ENCODE measurements around the gene HLA-DRB1. TPM values are rescaled to one million over a fixed set of nuclear protein-coding genes. Genes with fewer than 3 reads are reported as not detected.

Gene HLA-DRB1
- total and polyA plus RNA-seq, 8 donors = 11.2 to 665 (median 23.1) TPM

DNA sequence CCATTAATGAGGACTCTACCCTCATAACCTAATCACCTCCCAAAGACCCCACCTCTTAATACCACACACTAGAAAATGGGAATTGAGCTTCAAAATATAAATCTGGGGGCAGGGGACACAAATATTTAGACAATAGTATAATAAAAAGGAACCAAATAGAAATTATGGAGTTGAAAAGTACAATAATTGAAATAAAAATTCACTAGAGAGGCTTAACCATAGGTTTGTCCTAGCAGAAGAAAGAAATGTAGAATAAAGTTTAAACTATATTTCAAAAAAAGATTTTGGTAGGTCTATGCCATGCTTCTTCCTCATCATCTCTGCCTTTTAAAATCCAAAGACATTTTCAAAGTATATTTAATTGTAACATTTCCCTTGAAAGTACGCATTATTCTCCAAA lies 28.1 kb upstream of the HLA-DRB1 start:
- no peak overlapping the region for H3K27ac ChIP-seq
- no peak overlapping the region for H3K4me3 ChIP-seq
- H3K9me3 ChIP-seq = peaks cover 0 to 5% of the 10 kb centered on the region in 2 donors
- TF ChIP-seq, protein P1, sequence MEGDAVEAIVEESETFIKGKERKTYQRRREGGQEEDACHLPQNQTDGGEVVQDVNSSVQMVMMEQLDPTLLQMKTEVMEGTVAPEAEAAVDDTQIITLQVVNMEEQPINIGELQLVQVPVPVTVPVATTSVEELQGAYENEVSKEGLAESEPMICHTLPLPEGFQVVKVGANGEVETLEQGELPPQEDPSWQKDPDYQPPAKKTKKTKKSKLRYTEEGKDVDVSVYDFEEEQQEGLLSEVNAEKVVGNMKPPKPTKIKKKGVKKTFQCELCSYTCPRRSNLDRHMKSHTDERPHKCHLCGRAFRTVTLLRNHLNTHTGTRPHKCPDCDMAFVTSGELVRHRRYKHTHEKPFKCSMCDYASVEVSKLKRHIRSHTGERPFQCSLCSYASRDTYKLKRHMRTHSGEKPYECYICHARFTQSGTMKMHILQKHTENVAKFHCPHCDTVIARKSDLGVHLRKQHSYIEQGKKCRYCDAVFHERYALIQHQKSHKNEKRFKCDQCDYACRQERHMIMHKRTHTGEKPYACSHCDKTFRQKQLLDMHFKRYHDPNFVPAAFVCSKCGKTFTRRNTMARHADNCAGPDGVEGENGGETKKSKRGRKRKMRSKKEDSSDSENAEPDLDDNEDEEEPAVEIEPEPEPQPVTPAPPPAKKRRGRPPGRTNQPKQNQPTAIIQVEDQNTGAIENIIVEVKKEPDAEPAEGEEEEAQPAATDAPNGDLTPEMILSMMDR (IDR thresholded peaks at IDR 0.05) = no peak
- no peaks in the 10 kb centered on the region for H3K27me3 ChIP-seq
- ATAC-seq (no peak), DNase-seq (no peak)
- H3K4me1 ChIP-seq = peaks cover 0 to 11% of the 10 kb centered on the region in 2 donors
- intact Hi-C loops (cut with DNase I) = no loop called here
- no peaks in the 10 kb centered on the region for H3K36me3 ChIP-seq

DNA sequence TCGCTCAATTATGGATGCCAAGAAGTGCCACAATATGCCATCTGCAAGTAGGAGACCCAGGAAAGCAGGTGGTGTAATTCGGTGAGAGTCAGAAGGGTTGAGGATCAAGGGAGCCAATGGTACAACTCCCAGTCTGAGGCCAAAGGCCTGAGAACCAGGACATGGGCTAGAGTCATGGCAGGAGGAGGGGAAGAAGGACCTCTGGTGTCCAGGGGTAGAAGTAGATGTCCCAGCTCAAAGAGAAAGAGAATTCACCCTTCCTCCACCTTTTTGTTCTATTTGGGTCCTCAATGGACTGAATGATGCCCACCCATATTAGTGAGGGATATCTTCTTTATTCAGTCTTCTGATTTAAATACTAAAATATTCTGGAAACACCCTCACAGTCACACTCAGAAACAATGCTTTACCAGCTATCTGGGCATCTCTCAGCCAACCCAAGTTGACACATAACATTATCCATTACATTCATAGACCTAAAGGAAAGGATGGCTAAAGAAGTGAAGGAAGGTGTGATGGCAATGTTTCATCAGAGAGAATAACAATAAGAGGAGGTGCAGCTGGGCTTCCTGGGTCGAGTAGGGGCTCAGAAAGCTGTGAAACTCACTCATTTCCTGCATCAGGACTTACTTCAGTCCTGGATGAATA lies 26.4 kb upstream of the HLA-DRB1 start:
- intact Hi-C loops (cut with DNase I) = no loop called here
- H3K4me1 ChIP-seq = no peaks in the 10 kb centered on the region
- no peaks in the 10 kb centered on the region for H3K27me3 ChIP-seq
- no peak overlapping the region for H3K4me3 ChIP-seq
- no peak for DNase-seq
- ATAC-seq = no peak
- TF ChIP-seq, protein P1 (IDR thresholded peaks at IDR 0.05) = no peak
- peaks cover 0 to 5% of the 10 kb centered on the region in 2 donors for H3K9me3 ChIP-seq
- H3K36me3 ChIP-seq = no peaks in the 10 kb centered on the region
- H3K27ac ChIP-seq = no peak overlapping the region

DNA sequence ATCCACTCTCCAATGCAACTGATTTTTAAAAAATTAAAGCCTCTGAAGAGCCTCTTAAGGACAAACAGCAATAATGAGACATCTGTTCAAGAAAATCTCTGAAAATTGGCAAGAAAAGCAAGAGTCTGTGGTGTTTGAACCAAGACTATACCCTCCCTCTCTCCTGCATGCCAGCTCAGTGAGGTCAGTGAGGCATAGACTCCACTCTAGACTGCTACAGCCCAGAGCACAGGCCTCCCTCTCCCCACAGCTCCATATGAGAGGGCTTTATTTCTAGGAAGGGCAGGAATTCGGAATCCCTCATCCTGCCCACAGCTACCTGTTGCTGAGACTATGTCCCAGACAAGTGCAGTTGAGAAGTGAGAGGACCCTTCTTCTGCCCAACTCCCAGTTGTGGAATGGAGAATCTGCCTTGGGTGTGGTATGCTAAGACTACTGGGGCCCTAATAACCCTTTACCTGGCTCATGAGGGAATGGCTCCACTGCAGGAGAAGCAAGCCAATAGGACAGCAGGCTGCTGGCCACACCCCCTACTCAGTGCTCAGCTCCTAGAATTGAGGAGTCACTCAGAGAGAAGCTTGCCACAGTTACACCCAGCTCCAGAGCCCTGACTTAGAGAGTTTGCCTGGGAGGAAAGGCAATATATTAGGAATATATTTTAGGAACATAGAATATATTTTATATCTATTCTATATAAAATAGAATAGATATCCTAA lies 24.9 kb upstream of the HLA-DRB1 start:
- peaks cover 0 to 9% of the 10 kb centered on the region in 2 donors for H3K4me1 ChIP-seq
- TF ChIP-seq, protein P1 (IDR thresholded peaks at IDR 0.05) = no peak
- DNase-seq (peak in 1 of 4 donors; percentile 40), ATAC-seq (peak; percentile 81)
- no peaks in the 10 kb centered on the region for H3K36me3 ChIP-seq
- H3K27ac ChIP-seq = no peak overlapping the region
- no peak overlapping the region for H3K4me3 ChIP-seq
- H3K9me3 ChIP-seq = peaks cover 0 to 5% of the 10 kb centered on the region in 2 donors
- no peaks in the 10 kb centered on the region for H3K27me3 ChIP-seq
- intact Hi-C loops (cut with DNase I) = no loop called here

DNA sequence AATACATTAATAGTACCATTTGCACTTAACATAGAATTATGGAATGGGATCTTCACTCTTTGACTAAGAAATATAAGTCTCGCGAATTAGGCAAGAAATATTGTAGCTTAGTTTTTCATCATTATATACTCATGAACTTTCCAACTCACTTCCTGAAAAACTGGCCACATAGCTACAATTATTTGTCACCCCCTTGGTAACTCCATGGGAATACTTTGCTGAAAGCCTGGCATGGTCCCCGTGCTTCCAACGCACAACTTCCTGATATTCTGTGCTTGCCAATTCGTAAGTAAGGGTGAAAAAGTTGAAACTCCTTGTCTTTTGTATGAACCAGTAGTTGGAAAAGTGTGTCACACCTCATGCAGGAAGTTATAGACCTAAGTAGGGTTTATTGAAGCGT lies 23.8 kb upstream of the HLA-DRB1 start:
- peaks cover 0 to 5% of the 10 kb centered on the region in 2 donors for H3K9me3 ChIP-seq
- TF ChIP-seq, protein P1 (IDR thresholded peaks at IDR 0.05) = no peak
- ATAC-seq (no peak), DNase-seq (no peak)
- no peak overlapping the region for H3K4me3 ChIP-seq
- H3K27me3 ChIP-seq = no peaks in the 10 kb centered on the region
- H3K27ac ChIP-seq = peak overlapping the region in 1 of 2 donors; percentile 38
- peaks cover 0 to 20% of the 10 kb centered on the region in 2 donors for H3K4me1 ChIP-seq
- intact Hi-C loops (cut with DNase I) = no loop called here
- H3K36me3 ChIP-seq = no peaks in the 10 kb centered on the region

DNA sequence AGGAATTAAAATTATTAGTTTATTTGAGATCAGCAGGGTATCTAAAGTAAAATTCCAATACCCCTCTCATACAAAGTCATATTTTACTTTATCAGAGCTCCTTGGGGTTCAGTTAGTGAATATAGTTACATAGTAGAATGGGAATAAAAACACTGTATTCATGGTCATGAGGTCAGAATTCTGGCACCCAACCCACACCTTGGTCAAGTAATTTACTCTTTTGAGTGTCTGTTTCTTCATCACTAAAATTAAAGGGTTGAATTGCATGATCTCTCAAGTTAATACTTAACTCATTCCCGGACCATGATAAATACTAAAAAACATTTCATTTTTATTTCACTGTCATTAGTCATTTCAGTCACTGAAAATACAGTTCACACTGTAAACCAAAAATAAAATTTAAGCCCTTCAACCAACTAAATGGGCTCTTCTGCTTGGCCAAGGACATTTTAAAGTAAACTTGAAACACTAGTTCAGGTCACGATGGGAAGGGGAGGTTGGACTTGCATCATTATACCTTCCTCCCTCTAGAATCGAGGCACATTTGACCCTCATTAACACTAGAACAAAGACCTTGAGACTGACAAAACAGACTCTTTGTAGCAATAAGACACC lies 21.1 kb upstream of the HLA-DRB1 start:
- Histone ChIP-seq H3K9me3 (no peaks in the 10 kb centered on the region), H3K4me3 (no peak overlapping the region), H3K27ac (peak overlapping the region; percentile 61 to 86), H3K4me1 (peaks cover 0 to 27% of the 10 kb centered on the region in 2 donors), H3K27me3 (no peaks in the 10 kb centered on the region), H3K36me3 (no peaks in the 10 kb centered on the region)
- no peak for DNase-seq
- intact Hi-C loops (cut with DNase I) = no loop called here
- peak; percentile 33 for ATAC-seq
- TF ChIP-seq, protein P1 (IDR thresholded peaks at IDR 0.05) = no peak

Data from left lung (tissue), 10 donors.